Measurements from ENCODE around the gene RAPGEFL1. TPM values are rescaled to one million over a fixed set of nuclear protein-coding genes. Genes with fewer than 3 reads are reported as not detected.
A peak's percentile ranks its signal among the peaks of the same experiment; 100 is the strongest.
"Not testable (repeated sequence)": the region's sequence is repeated elsewhere in the genome, so short reads cannot be mapped to it uniquely, and the experiment has no call there.

The RAPGEFL1 gene
- total and polyA plus RNA-seq, 3 experiments from 2014 or later: 0.32 to 6.3 (median 5.7) TPM

- DNase-seq; H3K27ac Mint-ChIP-seq; H3K4me3 ChIP-seq (ENCODE audit: low read length); H3K9me3 Mint-ChIP-seq; H3K9me3 ChIP-seq (ENCODE audit: low read length); H3K4me1 ChIP-seq (ENCODE audit: insufficient read depth, low read length); H3K27me3 ChIP-seq (ENCODE audit: insufficient read depth, low read length, poor library complexity, severe bottlenecking); H3K36me3 ChIP-seq (ENCODE audit: insufficient read depth, low read length); H3K27me3 Mint-ChIP-seq; H3K27ac ChIP-seq (ENCODE audit: low read depth, low read length); POLR2A ChIA-PET: not testable (repeated sequence)
- Mint-ChIP-seq H3K4me1 (peaks cover 23 to 44% (median 26%) of the 10 kb centered on the region in 3 donors), H3K36me3 (peaks cover 5 to 64% (median 6%) of the 10 kb centered on the region in 3 donors), H3K4me3 (peak overlapping the region in 1 of 7 donors; percentile 36)
- CTCF ChIA-PET: interaction anchor here (0.7 kb wide), 1 partner anchor 100 kb away, joined by 3 read pairs; no protein-coding TSS in a partner anchor
Observed at GRCh38 chr17:40231928-40232327, 54.7 kb downstream of the RAPGEFL1 start.

- Histone ChIP-seq H3K4me1 (ENCODE audit: insufficient read depth, low read length) (peaks cover 13% of the 10 kb centered on the region), H3K9me3 (ENCODE audit: low read length) (no peaks in the 10 kb centered on the region), H3K27ac (ENCODE audit: low read depth, low read length) (no peak overlapping the region), H3K27me3 (ENCODE audit: insufficient read depth, low read length, poor library complexity, severe bottlenecking) (no peaks in the 10 kb centered on the region), H3K36me3 (ENCODE audit: insufficient read depth, low read length) (no peaks in the 10 kb centered on the region), H3K4me3 (ENCODE audit: low read length) (no peak overlapping the region)
- no peaks in the 10 kb centered on the region for H3K9me3 Mint-ChIP-seq
- peaks cover 0 to 46% (median 4%) of the 10 kb centered on the region in 3 donors for H3K36me3 Mint-ChIP-seq
- CTCF ChIA-PET: interaction anchor here (1.5 kb wide), 1 partner anchor 165 kb away, joined by 3 read pairs; no protein-coding TSS in a partner anchor
- no peak for DNase-seq
- POLR2A ChIA-PET: no interaction called here
- H3K27ac Mint-ChIP-seq: peak overlapping the region in 2 of 8 donors; percentile 33 to 44
- H3K4me3 Mint-ChIP-seq: no peak overlapping the region
- H3K4me1 Mint-ChIP-seq: peaks cover 40 to 61% (median 44%) of the 10 kb centered on the region in 3 donors
- no peaks in the 10 kb centered on the region for H3K27me3 Mint-ChIP-seq
Observed at GRCh38 chr17:40241252-40241834, 64.1 kb downstream of the RAPGEFL1 start.

- H3K27me3 Mint-ChIP-seq: no peaks in the 10 kb centered on the region
- H3K36me3 Mint-ChIP-seq: peaks cover 0 to 42% (median 4%) of the 10 kb centered on the region in 3 donors
- H3K27ac Mint-ChIP-seq: peak overlapping the region in 5 of 8 donors; percentile 8 to 69 (median 61)
- H3K4me3 ChIP-seq (ENCODE audit: low read length): no peak overlapping the region
- peaks cover 40 to 63% (median 42%) of the 10 kb centered on the region in 3 donors for H3K4me1 Mint-ChIP-seq
- H3K27ac ChIP-seq (ENCODE audit: low read depth, low read length): no peak overlapping the region
- no peaks in the 10 kb centered on the region for H3K9me3 Mint-ChIP-seq
- no peaks in the 10 kb centered on the region for H3K36me3 ChIP-seq (ENCODE audit: insufficient read depth, low read length)
- ChIA-PET CTCF (no interaction called here), POLR2A (no interaction called here)
- no peaks in the 10 kb centered on the region for H3K27me3 ChIP-seq (ENCODE audit: insufficient read depth, low read length, poor library complexity, severe bottlenecking)
- no peak for DNase-seq
- peaks cover 13% of the 10 kb centered on the region for H3K4me1 ChIP-seq (ENCODE audit: insufficient read depth, low read length)
- no peaks in the 10 kb centered on the region for H3K9me3 ChIP-seq (ENCODE audit: low read length)
- H3K4me3 Mint-ChIP-seq: no peak overlapping the region
Observed at GRCh38 chr17:40242774-40243173, 65.5 kb downstream of the RAPGEFL1 start.

- DNase-seq: no peak
- Mint-ChIP-seq H3K4me3 (no peak overlapping the region), H3K36me3 (peaks cover 0 to 43% (median 4%) of the 10 kb centered on the region in 3 donors), H3K9me3 (no peaks in the 10 kb centered on the region), H3K27ac (peak overlapping the region in 3 of 8 donors; percentile 17 to 45 (median 44)), H3K4me1 (peaks cover 45 to 70% (median 50%) of the 10 kb centered on the region in 3 donors), H3K27me3 (no peaks in the 10 kb centered on the region)
- ChIA-PET CTCF (no interaction called here), POLR2A (no interaction called here)
- Histone ChIP-seq H3K27ac (ENCODE audit: low read depth, low read length) (no peak overlapping the region), H3K4me3 (ENCODE audit: low read length) (no peak overlapping the region), H3K27me3 (ENCODE audit: insufficient read depth, low read length, poor library complexity, severe bottlenecking) (no peaks in the 10 kb centered on the region), H3K4me1 (ENCODE audit: insufficient read depth, low read length) (peaks cover 13% of the 10 kb centered on the region), H3K36me3 (ENCODE audit: insufficient read depth, low read length) (no peaks in the 10 kb centered on the region), H3K9me3 (ENCODE audit: low read length) (no peaks in the 10 kb centered on the region)
Observed at GRCh38 chr17:40243761-40244160, 66.5 kb downstream of the RAPGEFL1 start.

GRCh38 chr17:40244255-40244654, 67.0 kb downstream of the RAPGEFL1 start:
- Mint-ChIP-seq H3K27me3 (no peaks in the 10 kb centered on the region), H3K9me3 (no peaks in the 10 kb centered on the region), H3K27ac (peak overlapping the region in 6 of 8 donors; percentile 30 to 91 (median 58)), H3K4me3 (no peak overlapping the region), H3K4me1 (peaks cover 50 to 74% (median 55%) of the 10 kb centered on the region in 3 donors), H3K36me3 (peaks cover 0 to 47% (median 4%) of the 10 kb centered on the region in 3 donors)
- POLR2A ChIA-PET: no interaction called here
- no peaks in the 10 kb centered on the region for H3K36me3 ChIP-seq (ENCODE audit: insufficient read depth, low read length)
- CTCF ChIA-PET: no interaction called here
- H3K27me3 ChIP-seq (ENCODE audit: insufficient read depth, low read length, poor library complexity, severe bottlenecking): no peaks in the 10 kb centered on the region
- no peak for DNase-seq
- no peaks in the 10 kb centered on the region for H3K9me3 ChIP-seq (ENCODE audit: low read length)
- H3K4me3 ChIP-seq (ENCODE audit: low read length): no peak overlapping the region
- peaks cover 13% of the 10 kb centered on the region for H3K4me1 ChIP-seq (ENCODE audit: insufficient read depth, low read length)
- no peak overlapping the region for H3K27ac ChIP-seq (ENCODE audit: low read depth, low read length)

Other genes starting within 250 kb of the RAPGEFL1 start
- 10 to 100 TPM; 73.6 to 76.4 TPM for gene ORMDL3, start 249.9 kb upstream of the RAPGEFL1 start, total RNA-seq
- gene ORMDL3, start 249.9 kb upstream of the RAPGEFL1 start, polyA plus RNA-seq: 217 TPM
- not detected for gene LRRC3C, start 249.7 kb upstream of the RAPGEFL1 start, total RNA-seq
- gene LRRC3C, start 249.7 kb upstream of the RAPGEFL1 start, polyA plus RNA-seq: not detected
- not detected for gene GSDMA, start 214.5 kb upstream of the RAPGEFL1 start, total RNA-seq
- 0.14 TPM for gene GSDMA, start 214.5 kb upstream of the RAPGEFL1 start, polyA plus RNA-seq
- 100 to 1,000 TPM; 185 to 186 TPM for gene PSMD3, start 196.7 kb upstream of the RAPGEFL1 start, total RNA-seq
- 51.1 TPM for gene PSMD3, start 196.7 kb upstream of the RAPGEFL1 start, polyA plus RNA-seq
- gene CSF3, start 162.0 kb upstream of the RAPGEFL1 start, total RNA-seq: not detected
- not detected for gene CSF3, start 162.0 kb upstream of the RAPGEFL1 start, polyA plus RNA-seq
- 100 to 1,000 TPM; 118 to 121 TPM for gene MED24, start 123.1 kb upstream of the RAPGEFL1 start, total RNA-seq
- 51.2 TPM for gene MED24, start 123.1 kb upstream of the RAPGEFL1 start, polyA plus RNA-seq
- gene THRA, start 114.5 kb upstream of the RAPGEFL1 start, total RNA-seq: 10 to 100 TPM; 12.6 to 13.2 TPM
- 17.0 TPM for gene THRA, start 114.5 kb upstream of the RAPGEFL1 start, polyA plus RNA-seq
- 10 to 100 TPM; 10.0 to 10.2 TPM for gene NR1D1, start 76.9 kb upstream of the RAPGEFL1 start, total RNA-seq
- 10.4 TPM for gene NR1D1, start 76.9 kb upstream of the RAPGEFL1 start, polyA plus RNA-seq
- gene MSL1, start 55.5 kb upstream of the RAPGEFL1 start, total RNA-seq: 10 to 100 TPM; 88.6 to 91.5 TPM
- gene MSL1, start 55.5 kb upstream of the RAPGEFL1 start, polyA plus RNA-seq: 13.5 TPM
- 100 to 1,000 TPM; 100 to 101 TPM for gene CASC3, start 36.9 kb upstream of the RAPGEFL1 start, total RNA-seq
- 47.4 TPM for gene CASC3, start 36.9 kb upstream of the RAPGEFL1 start, polyA plus RNA-seq
- gene WIPF2, start 41.8 kb downstream of the RAPGEFL1 start, total RNA-seq: 10 to 100 TPM; 24.5 to 24.7 TPM
- gene WIPF2, start 41.8 kb downstream of the RAPGEFL1 start, polyA plus RNA-seq: 14.6 TPM
- 100 to 1,000 TPM; 107 to 110 TPM for gene CDC6, start 110.4 kb downstream of the RAPGEFL1 start, total RNA-seq
- gene CDC6, start 110.4 kb downstream of the RAPGEFL1 start, polyA plus RNA-seq: 0.49 TPM
- 10 to 100 TPM; 37.4 to 37.8 TPM for gene RARA, start 131.7 kb downstream of the RAPGEFL1 start, total RNA-seq
- gene RARA, start 131.7 kb downstream of the RAPGEFL1 start, polyA plus RNA-seq: 14.0 TPM
- under 1 TPM in 1 of 2 experiments, not detected in 1; 0.24 TPM for gene GJD3, start 187.3 kb downstream of the RAPGEFL1 start, total RNA-seq
- 0.40 TPM for gene GJD3, start 187.3 kb downstream of the RAPGEFL1 start, polyA plus RNA-seq
- gene TOP2A, start 240.4 kb downstream of the RAPGEFL1 start, total RNA-seq: 100 to 1,000 TPM; 138 to 143 TPM
- gene TOP2A, start 240.4 kb downstream of the RAPGEFL1 start, polyA plus RNA-seq: 0.86 TPM

Measured in CD8-positive, alpha-beta memory T cell (primary cell).